ENCODE results near the gene NOL3. TPM values are rescaled to one million over a fixed set of nuclear protein-coding genes. Genes with fewer than 3 reads are reported as not detected.
A peak's percentile ranks its signal among the peaks of the same experiment; 100 is the strongest.

Gene NOL3
- polyA plus RNA-seq, 1 of the 3 experiments (the other 2 are of a cell fraction) = 34.1 TPM

- CTCF ChIA-PET = interaction anchor here (0.6 to 4.2 kb wide), 25 partner anchors 9 to 290 kb away, joined by 3 to 27 read pairs (median 4); partner anchors contain the start of genes CES3, NOL3, TMEM208 and ZDHHC1
- no peak overlapping the region for H3K9ac ChIP-seq
- peaks cover 33% of the 10 kb centered on the region for H3F3A ChIP-seq (replicated peaks; ENCODE audit: insufficient read depth)
- no peaks in the 10 kb centered on the region for H3K36me3 ChIP-seq (replicated peaks in 1 of 2; ENCODE audit: control insufficient read depth in 1 of 2, insufficient read depth in 2 of 2, low read length in 1 of 2)
- H3K4me1 ChIP-seq (ENCODE audit: control insufficient read depth in 1 of 2, insufficient read depth in 2 of 2, low read depth in 1 of 2, low read length in 1 of 2) = peaks cover 22 to 26% of the 10 kb centered on the region in 2 experiments
- peak overlapping the region in 1 of 2 experiments; percentile 48; a peak in 3 of 4 replicates for H3K4me3 ChIP-seq (ENCODE audit: low read depth in 2 of 2, low read length in 1 of 2)
- H3K9me3 ChIP-seq = no peaks in the 10 kb centered on the region
- POLR2A ChIA-PET = interaction anchor here (0.8 to 2.0 kb wide), 7 partner anchors 10 to 42 kb away, joined by 3 to 12 read pairs (median 4); partner anchors contain the start of genes HSF4, NOL3 and TMEM208
- H3K27ac ChIP-seq (ENCODE audit: low read depth in 2 of 2, low read length in 1 of 2) = peak overlapping the region in 1 of 2 experiments; percentile 97; a peak in 1 of 4 replicates
- peaks cover 18% of the 10 kb centered on the region for H3K79me2 ChIP-seq (ENCODE audit: insufficient read depth)
- peak overlapping the region; percentile 92 for H3K4me2 ChIP-seq
- no peaks in the 10 kb centered on the region; the same call in 1 of the 2 replicates for H4K20me1 ChIP-seq (ENCODE audit: insufficient read depth)
- peak; percentile 73 for DNase-seq
- WGBS (ENCODE audit: low lambda C conversion rate) = 76% methylated on average over 18 of the region's 43 CpGs
- H2AFZ ChIP-seq (ENCODE audit: low read depth) = no peak overlapping the region
- H3K9me2 ChIP-seq = no peaks in the 10 kb centered on the region
- H3K27me3 ChIP-seq (ENCODE audit: insufficient read depth) = no peaks in the 10 kb centered on the region
- TF ChIP-seq MXI1 (IDR thresholded peaks at IDR 0.05; ENCODE audit: low read depth, low read length) (peak; percentile 28; the same call in 1 of the 2 replicates), TCF12 (IDR thresholded peaks at IDR 0.05) (no peak), RXRA (IDR thresholded peaks at IDR 0.05; ENCODE audit: borderline replicate concordance, low read depth) (no peak), TAF1 (IDR thresholded peaks at IDR 0.05; ENCODE audit: borderline replicate concordance, low read depth, low read length) (0 out of 2 replicates have a peak, but pooled peaks have one; percentile 18), CTCF (IDR thresholded peaks at IDR 0.05) (peak; percentile 75), SMC3 (IDR thresholded peaks at IDR 0.05; ENCODE audit: low read depth, low read length) (peak; percentile 81), REST (IDR thresholded peaks at IDR 0.05; ENCODE audit: low read depth, low read length) (peak; percentile 99), GABPA (IDR thresholded peaks at IDR 0.05; ENCODE audit: low read depth) (no peak), NRF1 (IDR thresholded peaks at IDR 0.05; ENCODE audit: low read depth, low read length) (no peak), FOSL2 (IDR thresholded peaks at IDR 0.05; ENCODE audit: borderline replicate concordance, low read depth) (no peak), CHD2 (IDR thresholded peaks at IDR 0.05; ENCODE audit: low read length, partially characterized antibody) (no peak), IRF3 (IDR thresholded peaks at IDR 0.05; ENCODE audit: low read depth, low read length) (no peak), PBX3 (IDR thresholded peaks at IDR 0.05) (no peak), TEAD4 (IDR thresholded peaks at IDR 0.05; ENCODE audit: borderline replicate concordance, insufficient read depth) (no peak), RAD21 (IDR thresholded peaks at IDR 0.05; ENCODE audit: low read length) (peak; percentile 64), RFX5 (IDR thresholded peaks at IDR 0.05; ENCODE audit: low read length) (no peak), ELF1 (IDR thresholded peaks at IDR 0.05) (no peak), FOXJ3 (CRISPR knock-in tag; IDR thresholded peaks at IDR 0.05) (no peak), RCOR1 (IDR thresholded peaks at IDR 0.05; ENCODE audit: low read length) (no peak), FOXM1 (IDR thresholded peaks at IDR 0.05; ENCODE audit: low read depth) (no peak), MAX (IDR thresholded peaks at IDR 0.05; ENCODE audit: low read depth) (peak; percentile 81), ZBTB33 (IDR thresholded peaks at IDR 0.05; ENCODE audit: borderline replicate concordance, low read depth) (no peak), GATA2 (CRISPR knock-in tag; IDR thresholded peaks at IDR 0.05) (no peak)
Measured at GRCh38 chr16:67184995-67185650, 14.8 kb downstream of the NOL3 start.
